Fibroblast of skin of right biceps (primary cell): ENCODE measurements around the gene PCSK6.
"Not testable (repeated sequence)": the region's sequence is repeated elsewhere in the genome, so short reads cannot be mapped to it uniquely, and the experiment has no call there.

Source experiments
- DNase-seq: peaks from one replicate; pipeline ENCODE4 v3.0.0-alpha.2; 2013

Gene PCSK6

GRCh38 chr15:101373577-101373976, 115.9 kb downstream of the PCSK6 start:
- DNase-seq, result no peak

GRCh38 chr15:101372960-101373525, 116.5 kb downstream of the PCSK6 start:
- DNase-seq, result no peak

GRCh38 chr15:101372149-101372577, 117.3 kb downstream of the PCSK6 start:
- DNase-seq, result peak; percentile 23

GRCh38 chr15:101371519-101371918, 118.0 kb downstream of the PCSK6 start:
- DNase-seq, result no peak

GRCh38 chr15:101371081-101371480, 118.4 kb downstream of the PCSK6 start:
- DNase-seq, result no peak

GRCh38 chr15:101370330-101371024, 119.0 kb downstream of the PCSK6 start:
- no peak for DNase-seq

GRCh38 chr15:101369676-101370075, 119.8 kb downstream of the PCSK6 start:
- no peak for DNase-seq

- DNase-seq, result no peak
Observed at GRCh38 chr15:101368861-101369642, 120.5 kb downstream of the PCSK6 start.

- DNase-seq, result no peak
Observed at GRCh38 chr15:101368086-101368780, 121.3 kb downstream of the PCSK6 start.

GRCh38 chr15:101366853-101367252, 122.7 kb downstream of the PCSK6 start:
- no peak for DNase-seq

- no peak for DNase-seq
Observed at GRCh38 chr15:101362986-101363566, 126.4 kb downstream of the PCSK6 start.

GRCh38 chr15:101362359-101362758, 127.1 kb downstream of the PCSK6 start:
- no peak for DNase-seq

GRCh38 chr15:101361418-101361817, 128.1 kb downstream of the PCSK6 start:
- DNase-seq, result no peak

- DNase-seq, result no peak
Observed at GRCh38 chr15:101359365-101359947, 130.1 kb downstream of the PCSK6 start.

GRCh38 chr15:101358895-101359294, 130.6 kb downstream of the PCSK6 start:
- peak; percentile 33 for DNase-seq

GRCh38 chr15:101357885-101358284, 131.6 kb downstream of the PCSK6 start:
- DNase-seq, result no peak

GRCh38 chr15:101357333-101357732, 132.2 kb downstream of the PCSK6 start:
- DNase-seq, result no peak

GRCh38 chr15:101356512-101357172, 132.9 kb downstream of the PCSK6 start:
- DNase-seq, result not testable (repeated sequence)

GRCh38 chr15:101355678-101356464, 133.6 kb downstream of the PCSK6 start:
- DNase-seq, result no peak

GRCh38 chr15:101354891-101355623, 134.4 kb downstream of the PCSK6 start:
- DNase-seq, result no peak
